GM23338 (cell line): ENCODE results near the gene HS6ST3. TPM values are rescaled to one million over a fixed set of nuclear protein-coding genes. Genes with fewer than 3 reads are reported as not detected.

ENCODE experiments used
- ATAC-seq: fragments of 200-7000 bp; cut with Tn5 transposase; 3 replicates; pipeline ENCODE4 v1.9.1; 2020
- DNase-seq: peaks from one replicate; pipeline ENCODE4 v3.0.0-alpha.2; 2015; ENCODE audit warnings: low spot score
- H2AFZ ChIP-seq: fragments of 200-600 bp; sonication (generic); 2 replicates; pipeline ENCODE4 v1.8.0; 2016; ENCODE audit warnings: antibody characterized with exemption, mild to moderate bottlenecking, moderate library complexity
- H3F3A ChIP-seq: fragments of 200-600 bp; sonication (generic); replicated peaks from 2 replicates; pipeline ENCODE4 v1.8.0; 2017; ENCODE audit warnings: antibody characterized with exemption, mixed run types, low read depth
- H3K27ac ChIP-seq: fragments of 200-600 bp; sonication (generic); 2 replicates; pipeline ENCODE4 v1.6.1; 2016; ENCODE audit warnings: low read depth
- H3K27me3 ChIP-seq: fragments of 200-600 bp; sonication (generic); 2 replicates; pipeline ENCODE4 v1.8.0; 2016; ENCODE audit warnings: mild to moderate bottlenecking, mixed run types, moderate library complexity; ENCODE audit not compliant: insufficient read depth
- H3K36me3 ChIP-seq: fragments of 200-600 bp; sonication (generic); 2 replicates; pipeline ENCODE4 v1.8.0; 2016; ENCODE audit warnings: mild to moderate bottlenecking; ENCODE audit not compliant: insufficient read depth
- H3K4me1 ChIP-seq: fragments of 200-600 bp; sonication (generic); 2 replicates; pipeline ENCODE4 v1.8.0; 2016; ENCODE audit warnings: mild to moderate bottlenecking, moderate library complexity; ENCODE audit not compliant: insufficient read depth
- H3K4me2 ChIP-seq: fragments of 200-600 bp; sonication (generic); 2 replicates; pipeline ENCODE4 v1.7.1; 2017; ENCODE audit warnings: mixed run types
- H3K4me3 ChIP-seq: fragments of 200-600 bp; sonication (generic); 2 replicates; pipeline ENCODE4 v1.6.1; 2016; ENCODE audit warnings: mixed run types
- H3K79me2 ChIP-seq: fragments of 200-600 bp; sonication (generic); replicated peaks from 2 replicates; pipeline ENCODE4 v1.8.0; 2017; ENCODE audit warnings: mild to moderate bottlenecking; ENCODE audit not compliant: insufficient read depth
- H3K9me2 ChIP-seq: fragments of 200-600 bp; sonication (generic); 2 replicates; pipeline ENCODE4 v1.8.0; 2017; ENCODE audit not compliant: insufficient read depth
- H4K20me1 ChIP-seq: fragments of 200-600 bp; sonication (generic); replicated peaks from 2 replicates; pipeline ENCODE4 v1.8.0; 2017; ENCODE audit warnings: mild to moderate bottlenecking; ENCODE audit not compliant: insufficient read depth
- H3K27ac Mint-ChIP-seq: 2 replicates; pipeline ENCODE4 v1.8.0; 2020; ENCODE audit warnings: inconsistent platforms, mild to moderate bottlenecking, moderate library complexity, mixed read lengths
- H3K27me3 Mint-ChIP-seq: 3 replicates; pipeline ENCODE4 v1.8.0; 2022; ENCODE audit warnings: low read depth, mild to moderate bottlenecking, moderate library complexity, mixed read lengths, inconsistent platforms; ENCODE audit not compliant: insufficient read depth, poor library complexity
- H3K36me3 Mint-ChIP-seq: 3 replicates; pipeline ENCODE4 v1.8.0; 2021; ENCODE audit warnings: low read depth, mild to moderate bottlenecking, inconsistent platforms, moderate library complexity, mixed read lengths
- H3K4me1 Mint-ChIP-seq: 3 replicates; pipeline ENCODE4 v1.8.0; 2020; ENCODE audit warnings: mild to moderate bottlenecking, inconsistent platforms, mixed read lengths
- H3K4me3 Mint-ChIP-seq: 3 replicates; pipeline ENCODE4 v1.8.0; 2021; ENCODE audit warnings: moderate library complexity, mild to moderate bottlenecking, inconsistent platforms, mixed read lengths
- H3K9me3 Mint-ChIP-seq: 3 replicates; pipeline ENCODE4 v1.8.0; 2020; ENCODE audit warnings: moderate library complexity, mild to moderate bottlenecking, inconsistent platforms, mixed read lengths
- CREB1 ChIP-seq: fragments of 250-450 bp; sonication (Bioruptor Pico); IDR thresholded peaks from 2 replicates; pipeline ENCODE4 v1.5.0; 2020; ENCODE audit warnings: low read depth, mild to moderate bottlenecking, moderate library complexity
- EZH2 ChIP-seq: fragments of 200-600 bp; sonication (generic); IDR thresholded peaks from one replicate; pipeline ENCODE4 v1.8.0; 2017; ENCODE audit warnings: antibody characterized with exemption, mild to moderate bottlenecking, low read depth; ENCODE audit not compliant: unreplicated experiment
- EZH2phosphoT487 ChIP-seq: fragments of 200-600 bp; sonication (generic); IDR thresholded peaks from one replicate; pipeline ENCODE4 v1.8.1; 2018; ENCODE audit warnings: antibody characterized with exemption; ENCODE audit not compliant: unreplicated experiment
- JUNB ChIP-seq: IDR thresholded peaks from one replicate; pipeline ENCODE4 v1.6.1; 2016; ENCODE audit warnings: antibody characterized with exemption; ENCODE audit not compliant: unreplicated experiment
- NANOG ChIP-seq: IDR thresholded peaks from 2 replicates; pipeline ENCODE4 v1.6.1; 2016; ENCODE audit warnings: antibody characterized with exemption, borderline replicate concordance
- POLR2AphosphoS5 ChIP-seq: IDR thresholded peaks from 2 replicates; pipeline ENCODE4 v1.6.1; 2016; ENCODE audit warnings: antibody characterized with exemption, low read depth
- STAT1 ChIP-seq: IDR thresholded peaks from one replicate; pipeline ENCODE4 v1.6.1; 2016; ENCODE audit warnings: antibody characterized with exemption; ENCODE audit not compliant: unreplicated experiment
- ZNF114 ChIP-seq: fragments of 250-450 bp; sonication (Bioruptor Pico); IDR thresholded peaks from 2 replicates; pipeline ENCODE4 v1.5.0; 2020; ENCODE audit warnings: mild to moderate bottlenecking, moderate library complexity
- ZNF331 ChIP-seq: fragments of 250-450 bp; sonication (Bioruptor Pico); IDR thresholded peaks from 2 replicates; pipeline ENCODE4 v1.5.0; 2020; ENCODE audit warnings: low read depth, mild to moderate bottlenecking, moderate library complexity
- polyA plus RNA-seq: library from polyadenylated mRNA; unstranded; fragments of >200 nt; fragmentation: Nextera tagmentation; extraction: Ambion mirVana; gene quantifications from 2 replicates; pipeline ENCODE4 v1.2.1, GENCODE V29; 2016
- total RNA-seq: library from RNA; depleted of rRNA; stranded (reverse); fragments of >200 nt; shearing (Covaris generic); gene quantifications from 2 replicates; pipeline ENCODE4 v1.2.3, GENCODE V29; 2014
- TF ChIP-seq, protein P1 (sequence below): IDR thresholded peaks from one replicate; pipeline ENCODE4 v1.6.1; 2018; ENCODE audit warnings: antibody characterized with exemption; ENCODE audit not compliant: unreplicated experiment
- TF ChIP-seq, protein P2 (sequence below): fragments of 250-450 bp; sonication (Bioruptor Pico); IDR thresholded peaks from 2 replicates; pipeline ENCODE4 v1.5.0; 2020; ENCODE audit warnings: mild to moderate bottlenecking, moderate library complexity
- TF ChIP-seq, protein P3 (sequence below), 2 experiments: fragments of 200-600 bp in 1 of 2; sonication (generic) in 1 of 2; conservative IDR thresholded peaks; 2 replicates each; pipeline versions ENCODE4 v1.5.1 to v1.6.1; 2016 to 2017; ENCODE audit warnings: antibody characterized with exemption in 2 of 2, low read depth in 2 of 2, mild to moderate bottlenecking in 2 of 2, moderate library complexity in 1 of 2
- TF ChIP-seq, protein P4 (sequence below): IDR thresholded peaks from 2 replicates; pipeline ENCODE4 v1.6.1; 2016; ENCODE audit warnings: antibody characterized with exemption

HS6ST3 gene
- total and polyA plus RNA-seq, 2 experiments from 2014 or later, result 0.52 to 0.80 TPM

DNA sequence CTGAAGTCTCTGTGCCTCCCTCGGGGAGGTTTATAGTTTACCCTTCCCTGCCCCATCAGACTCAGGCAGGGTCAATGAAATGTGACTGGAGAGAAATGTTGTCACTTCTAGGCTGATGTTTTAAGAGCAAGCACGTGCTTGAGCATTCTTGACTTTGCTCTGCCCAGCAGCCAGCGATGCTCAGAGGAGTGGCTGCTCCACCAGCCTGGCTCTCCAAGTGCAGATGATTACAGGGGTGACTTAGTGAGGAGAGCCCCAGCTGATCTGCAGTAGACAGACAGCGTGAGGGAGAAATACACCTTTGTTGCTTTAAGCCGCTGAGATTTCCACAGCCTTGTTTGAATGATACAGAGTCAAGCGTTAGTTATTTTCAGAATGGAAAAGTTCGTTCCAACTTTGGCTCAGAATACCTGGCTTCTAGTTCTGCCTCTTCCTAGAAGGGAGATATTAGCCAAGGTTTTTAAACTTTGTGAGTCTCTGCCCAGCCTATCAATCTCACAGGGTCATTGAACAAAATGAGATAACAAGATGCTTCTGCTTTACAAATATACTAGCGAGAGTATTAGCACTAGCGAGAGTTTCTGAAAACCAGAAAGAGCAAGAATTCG, 760.7 kb downstream of the HS6ST3 start:
- H3K4me3 Mint-ChIP-seq, result no peak overlapping the region
- no peak overlapping the region for H3K27ac ChIP-seq
- no peaks in the 10 kb centered on the region for H3F3A ChIP-seq
- no peaks in the 10 kb centered on the region for H3K27me3 ChIP-seq
- H3K36me3 ChIP-seq, result no peaks in the 10 kb centered on the region
- H4K20me1 ChIP-seq, result no peaks in the 10 kb centered on the region
- ATAC-seq (no peak), DNase-seq (no peak)
- H3K9me2 ChIP-seq, result peaks cover 14% of the 10 kb centered on the region
- H3K4me1 ChIP-seq, result 0 out of 2 replicates have a peak, but pooled peaks cover 3% of the 10 kb centered on the region
- H3K4me3 ChIP-seq, result no peak overlapping the region
- H3K36me3 Mint-ChIP-seq, result no peaks in the 10 kb centered on the region; the same call in 1 of the 3 replicates
- no peak overlapping the region for H3K4me2 ChIP-seq
- H2AFZ ChIP-seq, result no peak overlapping the region
- H3K27ac Mint-ChIP-seq, result no peak overlapping the region
- H3K4me1 Mint-ChIP-seq, result peaks cover 15% of the 10 kb centered on the region
- H3K27me3 Mint-ChIP-seq, result no peaks in the 10 kb centered on the region
- TF ChIP-seq EZH2, result no peak
- no peak for TF ChIP-seq CREB1 (CRISPR knock-in tag)
- TF ChIP-seq NANOG, result no peak
- TF ChIP-seq JUNB, result no peak
- no peak for TF ChIP-seq EZH2phosphoT487
- TF ChIP-seq, protein P1, sequence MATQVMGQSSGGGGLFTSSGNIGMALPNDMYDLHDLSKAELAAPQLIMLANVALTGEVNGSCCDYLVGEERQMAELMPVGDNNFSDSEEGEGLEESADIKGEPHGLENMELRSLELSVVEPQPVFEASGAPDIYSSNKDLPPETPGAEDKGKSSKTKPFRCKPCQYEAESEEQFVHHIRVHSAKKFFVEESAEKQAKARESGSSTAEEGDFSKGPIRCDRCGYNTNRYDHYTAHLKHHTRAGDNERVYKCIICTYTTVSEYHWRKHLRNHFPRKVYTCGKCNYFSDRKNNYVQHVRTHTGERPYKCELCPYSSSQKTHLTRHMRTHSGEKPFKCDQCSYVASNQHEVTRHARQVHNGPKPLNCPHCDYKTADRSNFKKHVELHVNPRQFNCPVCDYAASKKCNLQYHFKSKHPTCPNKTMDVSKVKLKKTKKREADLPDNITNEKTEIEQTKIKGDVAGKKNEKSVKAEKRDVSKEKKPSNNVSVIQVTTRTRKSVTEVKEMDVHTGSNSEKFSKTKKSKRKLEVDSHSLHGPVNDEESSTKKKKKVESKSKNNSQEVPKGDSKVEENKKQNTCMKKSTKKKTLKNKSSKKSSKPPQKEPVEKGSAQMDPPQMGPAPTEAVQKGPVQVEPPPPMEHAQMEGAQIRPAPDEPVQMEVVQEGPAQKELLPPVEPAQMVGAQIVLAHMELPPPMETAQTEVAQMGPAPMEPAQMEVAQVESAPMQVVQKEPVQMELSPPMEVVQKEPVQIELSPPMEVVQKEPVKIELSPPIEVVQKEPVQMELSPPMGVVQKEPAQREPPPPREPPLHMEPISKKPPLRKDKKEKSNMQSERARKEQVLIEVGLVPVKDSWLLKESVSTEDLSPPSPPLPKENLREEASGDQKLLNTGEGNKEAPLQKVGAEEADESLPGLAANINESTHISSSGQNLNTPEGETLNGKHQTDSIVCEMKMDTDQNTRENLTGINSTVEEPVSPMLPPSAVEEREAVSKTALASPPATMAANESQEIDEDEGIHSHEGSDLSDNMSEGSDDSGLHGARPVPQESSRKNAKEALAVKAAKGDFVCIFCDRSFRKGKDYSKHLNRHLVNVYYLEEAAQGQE, result no peak
- TF ChIP-seq, protein P2, sequence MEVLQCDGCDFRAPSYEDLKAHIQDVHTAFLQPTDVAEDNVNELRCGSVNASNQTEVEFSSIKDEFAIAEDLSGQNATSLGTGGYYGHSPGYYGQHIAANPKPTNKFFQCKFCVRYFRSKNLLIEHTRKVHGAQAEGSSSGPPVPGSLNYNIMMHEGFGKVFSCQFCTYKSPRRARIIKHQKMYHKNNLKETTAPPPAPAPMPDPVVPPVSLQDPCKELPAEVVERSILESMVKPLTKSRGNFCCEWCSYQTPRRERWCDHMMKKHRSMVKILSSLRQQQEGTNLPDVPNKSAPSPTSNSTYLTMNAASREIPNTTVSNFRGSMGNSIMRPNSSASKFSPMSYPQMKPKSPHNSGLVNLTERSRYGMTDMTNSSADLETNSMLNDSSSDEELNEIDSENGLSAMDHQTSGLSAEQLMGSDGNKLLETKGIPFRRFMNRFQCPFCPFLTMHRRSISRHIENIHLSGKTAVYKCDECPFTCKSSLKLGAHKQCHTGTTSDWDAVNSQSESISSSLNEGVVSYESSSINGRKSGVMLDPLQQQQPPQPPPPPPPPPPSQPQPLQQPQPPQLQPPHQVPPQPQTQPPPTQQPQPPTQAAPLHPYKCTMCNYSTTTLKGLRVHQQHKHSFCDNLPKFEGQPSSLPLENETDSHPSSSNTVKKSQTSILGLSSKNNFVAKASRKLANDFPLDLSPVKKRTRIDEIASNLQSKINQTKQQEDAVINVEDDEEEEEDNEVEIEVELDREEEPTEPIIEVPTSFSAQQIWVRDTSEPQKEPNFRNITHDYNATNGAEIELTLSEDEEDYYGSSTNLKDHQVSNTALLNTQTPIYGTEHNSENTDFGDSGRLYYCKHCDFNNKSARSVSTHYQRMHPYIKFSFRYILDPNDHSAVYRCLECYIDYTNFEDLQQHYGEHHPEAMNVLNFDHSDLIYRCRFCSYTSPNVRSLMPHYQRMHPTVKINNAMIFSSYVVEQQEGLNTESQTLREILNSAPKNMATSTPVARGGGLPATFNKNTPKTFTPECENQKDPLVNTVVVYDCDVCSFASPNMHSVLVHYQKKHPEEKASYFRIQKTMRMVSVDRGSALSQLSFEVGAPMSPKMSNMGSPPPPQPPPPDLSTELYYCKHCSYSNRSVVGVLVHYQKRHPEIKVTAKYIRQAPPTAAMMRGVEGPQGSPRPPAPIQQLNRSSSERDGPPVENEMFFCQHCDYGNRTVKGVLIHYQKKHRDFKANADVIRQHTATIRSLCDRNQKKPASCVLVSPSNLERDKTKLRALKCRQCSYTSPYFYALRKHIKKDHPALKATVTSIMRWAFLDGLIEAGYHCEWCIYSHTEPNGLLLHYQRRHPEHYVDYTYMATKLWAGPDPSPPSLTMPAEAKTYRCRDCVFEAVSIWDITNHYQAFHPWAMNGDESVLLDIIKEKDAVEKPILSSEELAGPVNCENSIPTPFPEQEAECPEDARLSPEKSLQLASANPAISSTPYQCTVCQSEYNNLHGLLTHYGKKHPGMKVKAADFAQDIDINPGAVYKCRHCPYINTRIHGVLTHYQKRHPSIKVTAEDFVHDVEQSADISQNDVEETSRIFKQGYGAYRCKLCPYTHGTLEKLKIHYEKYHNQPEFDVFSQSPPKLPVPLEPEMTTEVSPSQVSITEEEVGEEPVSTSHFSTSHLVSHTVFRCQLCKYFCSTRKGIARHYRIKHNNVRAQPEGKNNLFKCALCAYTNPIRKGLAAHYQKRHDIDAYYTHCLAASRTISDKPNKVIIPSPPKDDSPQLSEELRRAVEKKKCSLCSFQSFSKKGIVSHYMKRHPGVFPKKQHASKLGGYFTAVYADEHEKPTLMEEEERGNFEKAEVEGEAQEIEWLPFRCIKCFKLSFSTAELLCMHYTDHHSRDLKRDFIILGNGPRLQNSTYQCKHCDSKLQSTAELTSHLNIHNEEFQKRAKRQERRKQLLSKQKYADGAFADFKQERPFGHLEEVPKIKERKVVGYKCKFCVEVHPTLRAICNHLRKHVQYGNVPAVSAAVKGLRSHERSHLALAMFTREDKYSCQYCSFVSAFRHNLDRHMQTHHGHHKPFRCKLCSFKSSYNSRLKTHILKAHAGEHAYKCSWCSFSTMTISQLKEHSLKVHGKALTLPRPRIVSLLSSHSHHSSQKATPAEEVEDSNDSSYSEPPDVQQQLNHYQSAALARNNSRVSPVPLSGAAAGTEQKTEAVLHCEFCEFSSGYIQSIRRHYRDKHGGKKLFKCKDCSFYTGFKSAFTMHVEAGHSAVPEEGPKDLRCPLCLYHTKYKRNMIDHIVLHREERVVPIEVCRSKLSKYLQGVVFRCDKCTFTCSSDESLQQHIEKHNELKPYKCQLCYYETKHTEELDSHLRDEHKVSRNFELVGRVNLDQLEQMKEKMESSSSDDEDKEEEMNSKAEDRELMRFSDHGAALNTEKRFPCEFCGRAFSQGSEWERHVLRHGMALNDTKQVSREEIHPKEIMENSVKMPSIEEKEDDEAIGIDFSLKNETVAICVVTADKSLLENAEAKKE, result no peak
- no peak for TF ChIP-seq ZNF114 (CRISPR knock-in tag)
- TF ChIP-seq, protein P3, sequence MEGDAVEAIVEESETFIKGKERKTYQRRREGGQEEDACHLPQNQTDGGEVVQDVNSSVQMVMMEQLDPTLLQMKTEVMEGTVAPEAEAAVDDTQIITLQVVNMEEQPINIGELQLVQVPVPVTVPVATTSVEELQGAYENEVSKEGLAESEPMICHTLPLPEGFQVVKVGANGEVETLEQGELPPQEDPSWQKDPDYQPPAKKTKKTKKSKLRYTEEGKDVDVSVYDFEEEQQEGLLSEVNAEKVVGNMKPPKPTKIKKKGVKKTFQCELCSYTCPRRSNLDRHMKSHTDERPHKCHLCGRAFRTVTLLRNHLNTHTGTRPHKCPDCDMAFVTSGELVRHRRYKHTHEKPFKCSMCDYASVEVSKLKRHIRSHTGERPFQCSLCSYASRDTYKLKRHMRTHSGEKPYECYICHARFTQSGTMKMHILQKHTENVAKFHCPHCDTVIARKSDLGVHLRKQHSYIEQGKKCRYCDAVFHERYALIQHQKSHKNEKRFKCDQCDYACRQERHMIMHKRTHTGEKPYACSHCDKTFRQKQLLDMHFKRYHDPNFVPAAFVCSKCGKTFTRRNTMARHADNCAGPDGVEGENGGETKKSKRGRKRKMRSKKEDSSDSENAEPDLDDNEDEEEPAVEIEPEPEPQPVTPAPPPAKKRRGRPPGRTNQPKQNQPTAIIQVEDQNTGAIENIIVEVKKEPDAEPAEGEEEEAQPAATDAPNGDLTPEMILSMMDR (conservative IDR thresholded peaks at IDR 0.05; ENCODE audit: low read depth in 2 of 2), result no peak
- TF ChIP-seq ZNF331 (CRISPR knock-in tag), result no peak
- no peak for TF ChIP-seq STAT1
- TF ChIP-seq, protein P4, sequence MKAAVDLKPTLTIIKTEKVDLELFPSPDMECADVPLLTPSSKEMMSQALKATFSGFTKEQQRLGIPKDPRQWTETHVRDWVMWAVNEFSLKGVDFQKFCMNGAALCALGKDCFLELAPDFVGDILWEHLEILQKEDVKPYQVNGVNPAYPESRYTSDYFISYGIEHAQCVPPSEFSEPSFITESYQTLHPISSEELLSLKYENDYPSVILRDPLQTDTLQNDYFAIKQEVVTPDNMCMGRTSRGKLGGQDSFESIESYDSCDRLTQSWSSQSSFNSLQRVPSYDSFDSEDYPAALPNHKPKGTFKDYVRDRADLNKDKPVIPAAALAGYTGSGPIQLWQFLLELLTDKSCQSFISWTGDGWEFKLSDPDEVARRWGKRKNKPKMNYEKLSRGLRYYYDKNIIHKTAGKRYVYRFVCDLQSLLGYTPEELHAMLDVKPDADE, result no peak
- no peak for TF ChIP-seq POLR2AphosphoS5
- peaks cover 15% of the 10 kb centered on the region for H3K9me3 Mint-ChIP-seq
- H3K79me2 ChIP-seq, result no peaks in the 10 kb centered on the region
